HG03025 (cell line): ENCODE data around the gene TACR1.
"Not testable (repeated sequence)": the region's sequence is repeated elsewhere in the genome, so short reads cannot be mapped to it uniquely, and the experiment has no call there.

Experiments used
- ATAC-seq: cut with Tn5 transposase; IDR thresholded peaks from one replicate; pipeline ENCODE4 v1.9.1; 2021; ENCODE audit warnings: mild to moderate bottlenecking, moderate library complexity; ENCODE audit not compliant: unreplicated experiment, low FRiP score

The TACR1 gene

GRCh38 chr2:75199428-75200011, at the start of gene TACR1:
TSS of gene TACR1 (minus strand) at chr2:75199520. CDS start at chr2:75198934, 586 bp downstream.
- ATAC-seq = no peak

- not testable (repeated sequence) for ATAC-seq
Observed at GRCh38 chr2:75248581-75248980, 49.3 kb upstream of the TACR1 start.

- no peak for ATAC-seq
Observed at GRCh38 chr2:75246441-75247167, 47.3 kb upstream of the TACR1 start.

- no peak for ATAC-seq
Observed at GRCh38 chr2:75243219-75243618, 43.9 kb upstream of the TACR1 start.

GRCh38 chr2:75241696-75242095, 42.4 kb upstream of the TACR1 start:
- no peak for ATAC-seq

- no peak for ATAC-seq
Observed at GRCh38 chr2:75238670-75239330, 39.5 kb upstream of the TACR1 start.

- ATAC-seq = no peak
Observed at GRCh38 chr2:75237296-75237695, 38.0 kb upstream of the TACR1 start.

- no peak for ATAC-seq
Observed at GRCh38 chr2:75233965-75234364, 34.6 kb upstream of the TACR1 start.

GRCh38 chr2:75226617-75227016, 27.3 kb upstream of the TACR1 start:
- ATAC-seq = no peak

- ATAC-seq = no peak
Observed at GRCh38 chr2:75226099-75226498, 26.8 kb upstream of the TACR1 start.

- no peak for ATAC-seq
Observed at GRCh38 chr2:75224636-75225094, 25.3 kb upstream of the TACR1 start.

GRCh38 chr2:75222527-75222926, 23.2 kb upstream of the TACR1 start:
- ATAC-seq = no peak

GRCh38 chr2:75221862-75222261, 22.5 kb upstream of the TACR1 start:
- ATAC-seq = no peak

- not testable (repeated sequence) for ATAC-seq
Observed at GRCh38 chr2:75219213-75219612, 19.9 kb upstream of the TACR1 start.

- ATAC-seq = no peak
Observed at GRCh38 chr2:75211266-75211770, 12.0 kb upstream of the TACR1 start.

GRCh38 chr2:75210409-75210808, 11.1 kb upstream of the TACR1 start:
- ATAC-seq = no peak

- ATAC-seq = no peak
Observed at GRCh38 chr2:75208738-75209137, 9.4 kb upstream of the TACR1 start.

- no peak for ATAC-seq
Observed at GRCh38 chr2:75204833-75205232, 5.5 kb upstream of the TACR1 start.

- ATAC-seq = no peak
Observed at GRCh38 chr2:75202359-75202758, 3.0 kb upstream of the TACR1 start.

- no peak for ATAC-seq
Observed at GRCh38 chr2:75200140-75201096, 1.1 kb upstream of the TACR1 start.
